ENCODE data around the gene BLACAT1. TPM values are rescaled to one million over a fixed set of nuclear protein-coding genes. Genes with fewer than 3 reads are reported as not detected.

The BLACAT1 gene
- total RNA-seq, 1 experiment from 2014 or later: not detected

- DNase-seq: no peak
- H3K4me2 ChIP-seq (ENCODE audit: low read depth, low read length, poor library complexity, severe bottlenecking): no peak overlapping the region
- no peaks in the 10 kb centered on the region for H3K9me2 ChIP-seq (replicated peaks; ENCODE audit: insufficient read depth, low read length)
- H3K36me3 ChIP-seq (ENCODE audit: insufficient read depth, low read length): no peaks in the 10 kb centered on the region
- H3K9me3 ChIP-seq (ENCODE audit: low read length): no peaks in the 10 kb centered on the region
- H3K27ac ChIP-seq (ENCODE audit: low read length): no peak overlapping the region
- no peak overlapping the region for H2AFZ ChIP-seq (ENCODE audit: low read length)
- no peaks in the 10 kb centered on the region for H3K79me2 ChIP-seq (ENCODE audit: low read length)
- H3K27me3 ChIP-seq (ENCODE audit: low read length): no peaks in the 10 kb centered on the region
- no peaks in the 10 kb centered on the region for H4K20me1 ChIP-seq (ENCODE audit: insufficient read depth, low read depth, low read length)
- no peak overlapping the region for H3K4me3 ChIP-seq (ENCODE audit: low read length)
- H3K4me1 ChIP-seq (ENCODE audit: low read length): no peaks in the 10 kb centered on the region
- no peak overlapping the region for H3K9ac ChIP-seq (ENCODE audit: low read length)
Measured at GRCh38 chr1:205497351-205497750, 41.5 kb upstream of the BLACAT1 start.

- Histone ChIP-seq H3K4me1 (ENCODE audit: low read length) (no peaks in the 10 kb centered on the region), H3K4me3 (ENCODE audit: low read length) (no peak overlapping the region), H3K36me3 (ENCODE audit: insufficient read depth, low read length) (no peaks in the 10 kb centered on the region), H2AFZ (ENCODE audit: low read length) (no peak overlapping the region), H3K9me2 (replicated peaks; ENCODE audit: insufficient read depth, low read length) (no peaks in the 10 kb centered on the region), H3K9ac (ENCODE audit: low read length) (no peak overlapping the region), H3K4me2 (ENCODE audit: low read depth, low read length, poor library complexity, severe bottlenecking) (no peak overlapping the region), H3K27ac (ENCODE audit: low read length) (no peak overlapping the region), H3K9me3 (ENCODE audit: low read length) (no peaks in the 10 kb centered on the region), H3K79me2 (ENCODE audit: low read length) (no peaks in the 10 kb centered on the region), H3K27me3 (ENCODE audit: low read length) (no peaks in the 10 kb centered on the region), H4K20me1 (ENCODE audit: insufficient read depth, low read depth, low read length) (no peaks in the 10 kb centered on the region)
- no peak for DNase-seq
Measured at GRCh38 chr1:205496661-205497060, 40.8 kb upstream of the BLACAT1 start.

GRCh38 chr1:205495237-205495823 lies 39.5 kb upstream of the BLACAT1 start:
- Histone ChIP-seq H3K27me3 (ENCODE audit: low read length) (no peaks in the 10 kb centered on the region), H3K27ac (ENCODE audit: low read length) (no peak overlapping the region), H3K9me2 (replicated peaks; ENCODE audit: insufficient read depth, low read length) (no peaks in the 10 kb centered on the region), H3K36me3 (ENCODE audit: insufficient read depth, low read length) (no peaks in the 10 kb centered on the region), H3K4me1 (ENCODE audit: low read length) (no peaks in the 10 kb centered on the region), H2AFZ (ENCODE audit: low read length) (no peak overlapping the region), H3K79me2 (ENCODE audit: low read length) (no peaks in the 10 kb centered on the region), H3K4me2 (ENCODE audit: low read depth, low read length, poor library complexity, severe bottlenecking) (no peak overlapping the region), H3K9ac (ENCODE audit: low read length) (no peak overlapping the region), H4K20me1 (ENCODE audit: insufficient read depth, low read depth, low read length) (no peaks in the 10 kb centered on the region), H3K4me3 (ENCODE audit: low read length) (no peak overlapping the region), H3K9me3 (ENCODE audit: low read length) (no peaks in the 10 kb centered on the region)
- DNase-seq: no peak

- Histone ChIP-seq H3K4me2 (ENCODE audit: low read depth, low read length, poor library complexity, severe bottlenecking) (no peak overlapping the region), H3K27ac (ENCODE audit: low read length) (no peak overlapping the region), H4K20me1 (ENCODE audit: insufficient read depth, low read depth, low read length) (no peaks in the 10 kb centered on the region), H2AFZ (ENCODE audit: low read length) (no peak overlapping the region), H3K79me2 (ENCODE audit: low read length) (no peaks in the 10 kb centered on the region), H3K4me3 (ENCODE audit: low read length) (no peak overlapping the region), H3K4me1 (ENCODE audit: low read length) (no peaks in the 10 kb centered on the region), H3K9me2 (replicated peaks; ENCODE audit: insufficient read depth, low read length) (no peaks in the 10 kb centered on the region), H3K9me3 (ENCODE audit: low read length) (no peaks in the 10 kb centered on the region), H3K9ac (ENCODE audit: low read length) (no peak overlapping the region), H3K36me3 (ENCODE audit: insufficient read depth, low read length) (no peaks in the 10 kb centered on the region), H3K27me3 (ENCODE audit: low read length) (no peaks in the 10 kb centered on the region)
- DNase-seq: no peak
Measured at GRCh38 chr1:205494115-205494514, 38.3 kb upstream of the BLACAT1 start.

GRCh38 chr1:205493241-205494085 lies 37.6 kb upstream of the BLACAT1 start:
- Histone ChIP-seq H3K9me3 (ENCODE audit: low read length) (no peaks in the 10 kb centered on the region), H3K9me2 (replicated peaks; ENCODE audit: insufficient read depth, low read length) (no peaks in the 10 kb centered on the region), H3K4me3 (ENCODE audit: low read length) (no peak overlapping the region), H2AFZ (ENCODE audit: low read length) (no peak overlapping the region), H3K27ac (ENCODE audit: low read length) (no peak overlapping the region), H3K4me1 (ENCODE audit: low read length) (no peaks in the 10 kb centered on the region), H4K20me1 (ENCODE audit: insufficient read depth, low read depth, low read length) (no peaks in the 10 kb centered on the region), H3K27me3 (ENCODE audit: low read length) (no peaks in the 10 kb centered on the region), H3K9ac (ENCODE audit: low read length) (no peak overlapping the region), H3K4me2 (ENCODE audit: low read depth, low read length, poor library complexity, severe bottlenecking) (no peak overlapping the region), H3K36me3 (ENCODE audit: insufficient read depth, low read length) (no peaks in the 10 kb centered on the region), H3K79me2 (ENCODE audit: low read length) (no peaks in the 10 kb centered on the region)
- DNase-seq: no peak

- H3K4me2 ChIP-seq (ENCODE audit: low read depth, low read length, poor library complexity, severe bottlenecking): no peak overlapping the region
- no peak for DNase-seq
- no peaks in the 10 kb centered on the region for H3K36me3 ChIP-seq (ENCODE audit: insufficient read depth, low read length)
- H3K9me3 ChIP-seq (ENCODE audit: low read length): no peaks in the 10 kb centered on the region
- H3K27me3 ChIP-seq (ENCODE audit: low read length): no peaks in the 10 kb centered on the region
- no peak overlapping the region for H3K27ac ChIP-seq (ENCODE audit: low read length)
- no peak overlapping the region for H3K9ac ChIP-seq (ENCODE audit: low read length)
- H3K4me1 ChIP-seq (ENCODE audit: low read length): no peaks in the 10 kb centered on the region
- no peaks in the 10 kb centered on the region for H3K9me2 ChIP-seq (replicated peaks; ENCODE audit: insufficient read depth, low read length)
- H2AFZ ChIP-seq (ENCODE audit: low read length): no peak overlapping the region
- no peaks in the 10 kb centered on the region; the same call in 1 of the 2 replicates for H4K20me1 ChIP-seq (ENCODE audit: insufficient read depth, low read depth, low read length)
- H3K4me3 ChIP-seq (ENCODE audit: low read length): no peak overlapping the region
- no peaks in the 10 kb centered on the region for H3K79me2 ChIP-seq (ENCODE audit: low read length)
Measured at GRCh38 chr1:205492774-205493173, 36.9 kb upstream of the BLACAT1 start.

- Histone ChIP-seq H3K36me3 (ENCODE audit: insufficient read depth, low read length) (no peaks in the 10 kb centered on the region), H2AFZ (ENCODE audit: low read length) (no peak overlapping the region), H3K4me2 (ENCODE audit: low read depth, low read length, poor library complexity, severe bottlenecking) (no peak overlapping the region), H3K9ac (ENCODE audit: low read length) (no peak overlapping the region), H3K27ac (ENCODE audit: low read length) (no peak overlapping the region), H3K4me1 (ENCODE audit: low read length) (no peaks in the 10 kb centered on the region), H3K4me3 (ENCODE audit: low read length) (no peak overlapping the region), H3K27me3 (ENCODE audit: low read length) (no peaks in the 10 kb centered on the region), H3K9me3 (ENCODE audit: low read length) (no peaks in the 10 kb centered on the region), H3K9me2 (replicated peaks; ENCODE audit: insufficient read depth, low read length) (no peaks in the 10 kb centered on the region), H3K79me2 (ENCODE audit: low read length) (no peaks in the 10 kb centered on the region), H4K20me1 (ENCODE audit: insufficient read depth, low read depth, low read length) (no peaks in the 10 kb centered on the region; the same call in 1 of the 2 replicates)
- no peak for DNase-seq
Measured at GRCh38 chr1:205492201-205492667, 36.4 kb upstream of the BLACAT1 start.

GRCh38 chr1:205491794-205492193 lies 35.9 kb upstream of the BLACAT1 start:
- Histone ChIP-seq H3K27me3 (ENCODE audit: low read length) (no peaks in the 10 kb centered on the region), H3K79me2 (ENCODE audit: low read length) (no peaks in the 10 kb centered on the region), H3K27ac (ENCODE audit: low read length) (no peak overlapping the region), H3K4me1 (ENCODE audit: low read length) (no peaks in the 10 kb centered on the region), H3K9ac (ENCODE audit: low read length) (no peak overlapping the region), H3K9me2 (replicated peaks; ENCODE audit: insufficient read depth, low read length) (no peaks in the 10 kb centered on the region), H3K9me3 (ENCODE audit: low read length) (no peaks in the 10 kb centered on the region), H4K20me1 (ENCODE audit: insufficient read depth, low read depth, low read length) (no peaks in the 10 kb centered on the region; the same call in 1 of the 2 replicates), H3K4me3 (ENCODE audit: low read length) (no peak overlapping the region), H2AFZ (ENCODE audit: low read length) (no peak overlapping the region), H3K4me2 (ENCODE audit: low read depth, low read length, poor library complexity, severe bottlenecking) (no peak overlapping the region), H3K36me3 (ENCODE audit: insufficient read depth, low read length) (no peaks in the 10 kb centered on the region)
- no peak for DNase-seq
